PC-9 (cell line): Measurements from ENCODE around the gene OTUD1. TPM values are rescaled to one million over a fixed set of nuclear protein-coding genes. Genes with fewer than 3 reads are reported as not detected.

Source experiments
- BruUV-seq: library from RNA; stranded (reverse); fragments of 400-500 nt; replicated peaks from 2 replicates; lab custom pipeline; 2021; lab: Mats Ljungman, UMichigan
- CTCF ChIA-PET: fragments of 300-600 bp; sonication (Branson Sonifier 250); formaldehyde crosslinking; loops from one replicate; lab custom pipeline; 2022; ENCODE audit warnings: antibody characterized with exemption; lab: Charles Lee
- POLR2A ChIA-PET: fragments of 300-600 bp; sonication (Branson Sonifier 250); formaldehyde crosslinking; loops from one replicate; lab custom pipeline; 2022; ENCODE audit warnings: antibody characterized with exemption; ENCODE audit not compliant: unreplicated experiment; lab: Charles Lee
- DNase-seq, 2 experiments: peaks; one replicate each; pipeline versions ENCODE4 v3.0.0 to v3.0.0-alpha.2; 2015 to 2022; ENCODE audit warnings: mixed read lengths in 1 of 2
- H2AFZ ChIP-seq: fragments of 200-600 bp; sonication (generic); 2 replicates; pipeline ENCODE4 v1.8.1; 2017; ENCODE audit warnings: antibody characterized with exemption
- H3F3A ChIP-seq: fragments of 200-600 bp; sonication (generic); 2 replicates; pipeline ENCODE4 v1.8.1; 2017; ENCODE audit warnings: antibody characterized with exemption, mild to moderate bottlenecking, low read depth; ENCODE audit not compliant: insufficient read depth
- H3K27ac ChIP-seq: fragments of 200-600 bp; sonication (generic); 2 replicates; pipeline ENCODE4 v1.6.1; 2016; ENCODE audit warnings: mixed run types
- H3K27me3 ChIP-seq: fragments of 200-600 bp; sonication (generic); 2 replicates; pipeline ENCODE4 v1.6.1; 2016; ENCODE audit warnings: low read depth, mixed run types; ENCODE audit not compliant: insufficient read depth
- H3K36me3 ChIP-seq: fragments of 200-600 bp; sonication (generic); 2 replicates; pipeline ENCODE4 v1.6.1; 2016; ENCODE audit warnings: low read depth, mixed run types
- H3K4me1 ChIP-seq: fragments of 200-600 bp; sonication (generic); replicated peaks from 2 replicates; pipeline ENCODE4 v1.6.1; 2016; ENCODE audit warnings: mixed run types; ENCODE audit not compliant: insufficient read depth
- H3K4me2 ChIP-seq: fragments of 200-600 bp; sonication (generic); 2 replicates; pipeline ENCODE4 v1.6.1; 2017; ENCODE audit warnings: mixed run types
- H3K4me3 ChIP-seq: fragments of 200-600 bp; sonication (generic); 2 replicates; pipeline ENCODE4 v1.6.1; 2016; ENCODE audit warnings: mixed run types
- H3K79me2 ChIP-seq: fragments of 200-600 bp; sonication (generic); 2 replicates; pipeline ENCODE4 v1.6.1; 2017; ENCODE audit warnings: low read depth, mixed run types
- H3K9me2 ChIP-seq: fragments of 200-600 bp; sonication (generic); 2 replicates; pipeline ENCODE4 v1.8.1; 2017; ENCODE audit warnings: mild to moderate bottlenecking; ENCODE audit not compliant: insufficient read depth
- H3K9me3 ChIP-seq: fragments of 200-600 bp; sonication (generic); 2 replicates; pipeline ENCODE4 v1.8.1; 2016; ENCODE audit warnings: low read depth; ENCODE audit not compliant: insufficient read depth
- H4K20me1 ChIP-seq: fragments of 200-600 bp; sonication (generic); 2 replicates; pipeline ENCODE4 v1.8.1; 2017; ENCODE audit not compliant: insufficient read depth
- EZH2 ChIP-seq: fragments of 200-600 bp; sonication (generic); IDR thresholded peaks from 2 replicates; pipeline ENCODE4 v1.8.0; 2017; ENCODE audit warnings: antibody characterized with exemption, low read depth
- intact Hi-C: fragments of 100-400 bp; cut with micrococcal nuclease; formaldehyde crosslinking; loops from one replicate; pipeline ENCODE4 v1.10.0; 2022; ENCODE audit not compliant: unreplicated experiment
- total RNA-seq: library from RNA; stranded (reverse); gene quantifications from 2 replicates; pipeline ENCODE4 v1.2.3, GENCODE V29; 2021
- TF ChIP-seq, protein P1 (sequence below): fragments of 200-600 bp; sonication (generic); conservative IDR thresholded peaks from 2 replicates; pipeline ENCODE4 v1.6.1; 2017; ENCODE audit warnings: mixed run types, antibody characterized with exemption, mild to moderate bottlenecking, moderate library complexity

Gene OTUD1
- total RNA-seq, 1 experiment from 2014 or later: 16.9 TPM

DNA sequence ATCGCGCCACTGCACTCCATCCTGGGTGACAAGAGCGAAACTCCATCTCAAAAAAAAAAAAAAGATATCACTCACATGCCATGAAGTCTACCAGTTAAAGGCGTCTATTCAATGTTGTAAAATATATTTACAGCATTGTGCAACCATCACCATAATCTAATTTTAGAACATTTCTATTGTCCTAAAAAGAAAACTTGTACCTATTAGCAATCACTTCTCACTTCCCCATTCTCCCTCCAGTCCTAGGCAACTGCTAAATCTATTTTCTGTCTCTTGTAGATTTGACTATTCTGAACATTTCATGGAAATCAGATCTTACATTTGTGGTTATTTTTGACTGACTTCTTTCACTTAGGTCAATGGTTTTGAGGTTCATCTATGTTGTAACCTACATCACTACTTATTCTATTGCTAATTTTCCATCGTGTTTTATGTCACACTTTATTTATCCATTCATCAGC is 25.2 kb upstream of the OTUD1 start:
- H3K4me3 ChIP-seq: no peak overlapping the region
- no peak overlapping the region for H3K27ac ChIP-seq
- CTCF ChIA-PET: no interaction called here
- H3K4me1 ChIP-seq: peaks cover 30% of the 10 kb centered on the region
- peaks cover 6% of the 10 kb centered on the region; the same call in 1 of the 2 replicates for H3F3A ChIP-seq
- H3K4me2 ChIP-seq: no peak overlapping the region
- H2AFZ ChIP-seq: no peak overlapping the region
- POLR2A ChIA-PET: interaction anchor here (0.7 kb wide), 1 partner anchor 81 kb away, joined by 3 read pairs; no protein-coding TSS in a partner anchor
- no peaks in the 10 kb centered on the region for H3K9me3 ChIP-seq
- TF ChIP-seq, protein P1, sequence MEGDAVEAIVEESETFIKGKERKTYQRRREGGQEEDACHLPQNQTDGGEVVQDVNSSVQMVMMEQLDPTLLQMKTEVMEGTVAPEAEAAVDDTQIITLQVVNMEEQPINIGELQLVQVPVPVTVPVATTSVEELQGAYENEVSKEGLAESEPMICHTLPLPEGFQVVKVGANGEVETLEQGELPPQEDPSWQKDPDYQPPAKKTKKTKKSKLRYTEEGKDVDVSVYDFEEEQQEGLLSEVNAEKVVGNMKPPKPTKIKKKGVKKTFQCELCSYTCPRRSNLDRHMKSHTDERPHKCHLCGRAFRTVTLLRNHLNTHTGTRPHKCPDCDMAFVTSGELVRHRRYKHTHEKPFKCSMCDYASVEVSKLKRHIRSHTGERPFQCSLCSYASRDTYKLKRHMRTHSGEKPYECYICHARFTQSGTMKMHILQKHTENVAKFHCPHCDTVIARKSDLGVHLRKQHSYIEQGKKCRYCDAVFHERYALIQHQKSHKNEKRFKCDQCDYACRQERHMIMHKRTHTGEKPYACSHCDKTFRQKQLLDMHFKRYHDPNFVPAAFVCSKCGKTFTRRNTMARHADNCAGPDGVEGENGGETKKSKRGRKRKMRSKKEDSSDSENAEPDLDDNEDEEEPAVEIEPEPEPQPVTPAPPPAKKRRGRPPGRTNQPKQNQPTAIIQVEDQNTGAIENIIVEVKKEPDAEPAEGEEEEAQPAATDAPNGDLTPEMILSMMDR: no peak
- no peak for TF ChIP-seq EZH2
- no peaks in the 10 kb centered on the region for H4K20me1 ChIP-seq
- no peaks in the 10 kb centered on the region for H3K9me2 ChIP-seq
- no peaks in the 10 kb centered on the region for H3K27me3 ChIP-seq
- no peaks in the 10 kb centered on the region for H3K79me2 ChIP-seq
- BruUV-seq: no TSS peak
- H3K36me3 ChIP-seq: no peaks in the 10 kb centered on the region
- no peak for DNase-seq
- intact Hi-C loops: no loop called here

DNA sequence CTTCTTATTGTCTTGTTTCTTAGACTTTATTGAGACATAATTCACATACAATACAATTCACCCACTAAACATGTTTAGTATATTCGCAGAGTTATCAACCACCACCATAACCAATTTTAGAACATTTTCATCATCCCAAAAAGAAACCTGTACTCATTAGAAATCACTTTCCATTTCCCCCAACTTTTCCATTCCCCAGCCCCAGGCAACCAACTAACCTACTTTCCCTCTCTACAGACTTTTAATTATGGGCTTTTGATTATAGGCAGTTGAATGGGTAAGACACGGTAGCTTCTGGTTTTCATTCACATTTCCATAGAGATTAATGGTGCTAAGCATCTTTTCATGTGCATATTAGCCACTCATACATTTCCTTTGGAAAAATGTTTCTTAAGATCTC is 24.2 kb upstream of the OTUD1 start:
- H3F3A ChIP-seq: peaks cover 6% of the 10 kb centered on the region; the same call in 1 of the 2 replicates
- TF ChIP-seq EZH2: no peak
- TF ChIP-seq, protein P1: no peak

DNA sequence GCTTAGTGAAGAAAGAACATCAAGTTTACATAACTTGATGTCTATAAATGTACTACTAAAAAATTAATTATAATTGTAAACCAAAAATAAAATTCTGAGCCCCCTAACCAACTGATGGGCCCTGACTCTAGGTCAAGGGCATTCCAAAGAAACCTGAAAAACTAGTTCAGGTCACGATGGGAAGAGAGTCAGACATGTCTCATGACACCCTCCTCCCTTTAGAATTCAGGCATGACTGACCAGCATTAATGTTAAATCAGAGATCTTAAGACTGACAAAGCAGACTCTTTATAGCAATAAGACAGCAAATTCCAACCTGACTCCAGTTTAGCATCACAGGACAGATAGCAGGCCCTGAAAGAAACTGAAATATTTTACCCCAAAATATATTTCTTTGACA is 21.6 kb upstream of the OTUD1 start:
- Histone ChIP-seq H3K27ac (peak overlapping the region; percentile 70), H3F3A (peaks cover 17% of the 10 kb centered on the region), H4K20me1 (no peaks in the 10 kb centered on the region), H3K9me3 (no peaks in the 10 kb centered on the region), H2AFZ (no peak overlapping the region), H3K36me3 (no peaks in the 10 kb centered on the region), H3K4me2 (peak overlapping the region; percentile 58), H3K79me2 (no peaks in the 10 kb centered on the region), H3K9me2 (no peaks in the 10 kb centered on the region), H3K27me3 (no peaks in the 10 kb centered on the region), H3K4me1 (peaks cover 60% of the 10 kb centered on the region), H3K4me3 (no peak overlapping the region)
- CTCF ChIA-PET: no interaction called here
- TF ChIP-seq, protein P1: no peak
- no peak for TF ChIP-seq EZH2
- DNase-seq: peak in 1 of 2 experiments; percentile 76
- POLR2A ChIA-PET: no interaction called here
- no TSS peak for BruUV-seq
- intact Hi-C loops: loop anchor here (1.0 kb wide), 1 partner anchor 33 kb away; no protein-coding TSS in a partner anchor

More for the DNA sequence above, 24.2 kb upstream of the OTUD1 start:
- no peaks in the 10 kb centered on the region for H3K9me2 ChIP-seq
- H3K27me3 ChIP-seq: no peaks in the 10 kb centered on the region
- BruUV-seq: no TSS peak
- CTCF ChIA-PET: no interaction called here
- no peak overlapping the region for H3K4me2 ChIP-seq
- POLR2A ChIA-PET: no interaction called here
- DNase-seq: no peak
- peaks cover 40% of the 10 kb centered on the region for H3K4me1 ChIP-seq
- no peaks in the 10 kb centered on the region for H3K9me3 ChIP-seq
- H3K79me2 ChIP-seq: no peaks in the 10 kb centered on the region
- no peak overlapping the region for H3K4me3 ChIP-seq
- H2AFZ ChIP-seq: no peak overlapping the region
- intact Hi-C loops: no loop called here
- no peak overlapping the region for H3K27ac ChIP-seq
- no peaks in the 10 kb centered on the region for H4K20me1 ChIP-seq
- no peaks in the 10 kb centered on the region for H3K36me3 ChIP-seq
